GM21529 (cell line): ENCODE measurements around the gene NEUROG2.

Source experiments
- ATAC-seq: cut with Tn5 transposase; IDR thresholded peaks from one replicate; pipeline ENCODE4 v1.9.1; 2021; ENCODE audit not compliant: unreplicated experiment

The NEUROG2 gene

GRCh38 chr4:112521123-112522023 lies 5.4 kb upstream of the NEUROG2 start:
- ATAC-seq = no peak

- no peak for ATAC-seq
Observed at GRCh38 chr4:112520598-112521122, 4.7 kb upstream of the NEUROG2 start.

GRCh38 chr4:112519689-112520597 lies 4.0 kb upstream of the NEUROG2 start:
- ATAC-seq = no peak

- no peak for ATAC-seq
Observed at GRCh38 chr4:112518675-112519074, 2.7 kb upstream of the NEUROG2 start.

GRCh38 chr4:112517911-112518310 lies 1.9 kb upstream of the NEUROG2 start:
- ATAC-seq = no peak

- peak; percentile 33 for ATAC-seq
Observed at GRCh38 chr4:112517067-112517634, 1.2 kb upstream of the NEUROG2 start.

- ATAC-seq = peak; percentile 22
Observed at GRCh38 chr4:112516471-112517066, 589 bp upstream of the NEUROG2 start.

- ATAC-seq = peak; percentile 33
Observed at GRCh38 chr4:112515198-112516065, 548 bp downstream of the NEUROG2 start.

GRCh38 chr4:112514647-112515197 lies 1.3 kb downstream of the NEUROG2 start:
- peak; percentile 8 for ATAC-seq

GRCh38 chr4:112513971-112514646 lies 1.9 kb downstream of the NEUROG2 start:
- peak; percentile 10 for ATAC-seq

GRCh38 chr4:112511803-112512118 lies 4.2 kb downstream of the NEUROG2 start:
- ATAC-seq = no peak

- ATAC-seq = no peak
Observed at GRCh38 chr4:112511093-112511802, 4.7 kb downstream of the NEUROG2 start.

GRCh38 chr4:112510291-112511092 lies 5.5 kb downstream of the NEUROG2 start:
- ATAC-seq = no peak

- ATAC-seq = no peak
Observed at GRCh38 chr4:112509243-112510141, 6.5 kb downstream of the NEUROG2 start.

- no peak for ATAC-seq
Observed at GRCh38 chr4:112508356-112508755, 7.6 kb downstream of the NEUROG2 start.

- ATAC-seq = no peak
Observed at GRCh38 chr4:112504807-112505206, 11.2 kb downstream of the NEUROG2 start.

- no peak for ATAC-seq
Observed at GRCh38 chr4:112502871-112503270, 13.1 kb downstream of the NEUROG2 start.
